HepG2 (cell line): ENCODE measurements around the gene CDC42EP4. TPM values are rescaled to one million over a fixed set of nuclear protein-coding genes. Genes with fewer than 3 reads are reported as not detected.

Experiments
- ARNT2 ChIP-seq: sonication (generic); formaldehyde crosslinking; IDR thresholded peaks from 2 replicates; pipeline ENCODE4 v1.8.0; 2022; ENCODE audit warnings: mild to moderate bottlenecking, low read depth, missing genetic modification reagents, moderate library complexity
- ATM ChIP-seq: fragments of 450-650 bp; IDR thresholded peaks from 2 replicates; pipeline ENCODE4 v1.7.1; 2017; ENCODE audit warnings: mild to moderate bottlenecking, borderline replicate concordance
- CBFB ChIP-seq: sonication (generic); formaldehyde crosslinking; IDR thresholded peaks from 2 replicates; pipeline ENCODE4 v1.4.0; 2020; ENCODE audit warnings: missing genetic modification reagents
- ETV5 ChIP-seq: IDR thresholded peaks from 2 replicates; pipeline ENCODE4 v1.6.1; 2018; ENCODE audit warnings: missing biosample characterization, missing genetic modification reagents, inconsistent platforms, borderline replicate concordance
- GABPB1 ChIP-seq: IDR thresholded peaks from 2 replicates; pipeline ENCODE4 v1.6.1; 2016; ENCODE audit warnings: mild to moderate bottlenecking, missing genetic modification reagents, moderate library complexity, missing compliant biosample characterization
- GLI4 ChIP-seq: sonication (generic); formaldehyde crosslinking; IDR thresholded peaks from 2 replicates; pipeline ENCODE4 v1.5.1; 2020; ENCODE audit warnings: missing genetic modification reagents, mild to moderate bottlenecking, moderate library complexity, borderline replicate concordance
- GPBP1L1 ChIP-seq: sonication (generic); formaldehyde crosslinking; IDR thresholded peaks from 2 replicates; pipeline ENCODE4 v1.5.0; 2020; ENCODE audit warnings: mild to moderate bottlenecking, missing genetic modification reagents
- HNRNPK ChIP-seq: fragments of 200-400 bp; formaldehyde crosslinking; IDR thresholded peaks from 2 replicates; pipeline ENCODE4 v1.6.1; 2018; ENCODE audit warnings: low read length, low read depth, moderate library complexity, mild to moderate bottlenecking; ENCODE audit not compliant: poor library complexity, severe bottlenecking
- IRF2 ChIP-seq: IDR thresholded peaks from 2 replicates; pipeline ENCODE4 v1.6.1; 2018; ENCODE audit warnings: missing genetic modification reagents, missing compliant biosample characterization
- NFRKB ChIP-seq: fragments of 450-650 bp; IDR thresholded peaks from 2 replicates; pipeline ENCODE4 v1.6.1; 2017
- PAX8 ChIP-seq: sonication (generic); formaldehyde crosslinking; IDR thresholded peaks from 2 replicates; pipeline ENCODE4 v1.8.0; 2022; ENCODE audit warnings: mild to moderate bottlenecking, missing genetic modification reagents, borderline replicate concordance
- PBX2 ChIP-seq: IDR thresholded peaks from 2 replicates; pipeline ENCODE4 v1.6.1; 2016; ENCODE audit warnings: control low read depth
- PLSCR1 ChIP-seq: sonication (generic); formaldehyde crosslinking; IDR thresholded peaks from 2 replicates; pipeline ENCODE4 v1.5.0; 2020; ENCODE audit warnings: missing genetic modification reagents, mild to moderate bottlenecking, borderline replicate concordance
- POLR2A ChIP-seq, 2 experiments: IDR thresholded peaks; 2 replicates each; pipeline ENCODE4 v1.6.1; 2011; ENCODE audit warnings: low read depth in 2 of 2, low read length in 2 of 2, mild to moderate bottlenecking in 1 of 2, moderate library complexity in 1 of 2; ENCODE audit not compliant: insufficient read depth in 1 of 2
- SALL1 ChIP-seq: sonication (generic); formaldehyde crosslinking; IDR thresholded peaks from 2 replicates; pipeline ENCODE4 v1.8.0; 2022; ENCODE audit warnings: mild to moderate bottlenecking, missing genetic modification reagents
- SMAD9 ChIP-seq: sonication (generic); formaldehyde crosslinking; IDR thresholded peaks from 2 replicates; pipeline ENCODE4 v1.5.1; 2020; ENCODE audit warnings: mild to moderate bottlenecking, missing genetic modification reagents
- TMF1 ChIP-seq: sonication (generic); formaldehyde crosslinking; IDR thresholded peaks from 2 replicates; pipeline ENCODE4 v1.8.1; 2022; ENCODE audit warnings: low read depth, missing genetic modification reagents
- XRCC5 ChIP-seq: fragments of 200-400 bp; formaldehyde crosslinking; optimal IDR thresholded peaks from 2 replicates; pipeline ENCODE3; 2017; ENCODE audit warnings: mild to moderate bottlenecking, low read length
- ZFP36L1 ChIP-seq: sonication (generic); formaldehyde crosslinking; IDR thresholded peaks from 2 replicates; pipeline ENCODE4 v1.8.0; 2022; ENCODE audit warnings: mild to moderate bottlenecking, missing genetic modification reagents, moderate library complexity
- ZIK1 ChIP-seq: sonication (generic); formaldehyde crosslinking; IDR thresholded peaks from 2 replicates; pipeline ENCODE4 v1.5.0; 2020; ENCODE audit warnings: mild to moderate bottlenecking, low read depth, missing genetic modification reagents, borderline replicate concordance
- ZNF143 ChIP-seq: sonication (generic); formaldehyde crosslinking; IDR thresholded peaks from 2 replicates; pipeline ENCODE4 v1.4.0; 2020; ENCODE audit warnings: missing genetic modification reagents
- ZNF207 ChIP-seq: fragments of 450-650 bp; IDR thresholded peaks from 2 replicates; pipeline ENCODE4 v1.6.1; 2016; ENCODE audit warnings: antibody characterized with exemption, borderline replicate concordance
- ZNF350 ChIP-seq: sonication (generic); formaldehyde crosslinking; IDR thresholded peaks from 2 replicates; pipeline ENCODE4 v1.4.0; 2020; ENCODE audit warnings: mild to moderate bottlenecking, low read depth, missing genetic modification reagents, borderline replicate concordance
- ZNF614 ChIP-seq: IDR thresholded peaks from 2 replicates; pipeline ENCODE4 v1.6.1; 2018; ENCODE audit warnings: missing biosample characterization, missing genetic modification reagents, inconsistent platforms, borderline replicate concordance
- ZNF616 ChIP-seq: sonication (generic); formaldehyde crosslinking; IDR thresholded peaks from 2 replicates; pipeline ENCODE4 v1.5.0; 2020; ENCODE audit warnings: low read depth, mild to moderate bottlenecking, missing genetic modification reagents
- ZNF644 ChIP-seq: IDR thresholded peaks from 2 replicates; pipeline ENCODE4 v1.6.1; 2016; ENCODE audit warnings: low read depth
- ZNF746 ChIP-seq: sonication (generic); formaldehyde crosslinking; IDR thresholded peaks from 2 replicates; pipeline ENCODE4 v1.8.0; 2022; ENCODE audit warnings: mild to moderate bottlenecking, missing genetic modification reagents
- ZNF761 ChIP-seq: sonication (generic); formaldehyde crosslinking; conservative IDR thresholded peaks from 2 replicates; pipeline ENCODE4 v1.4.0; 2020; ENCODE audit warnings: mild to moderate bottlenecking, missing genetic modification reagents
- ZNF772 ChIP-seq: sonication (generic); formaldehyde crosslinking; IDR thresholded peaks from 2 replicates; pipeline ENCODE4 v1.5.0; 2020; ENCODE audit warnings: mild to moderate bottlenecking, missing genetic modification reagents
- ZNF773 ChIP-seq: sonication (generic); formaldehyde crosslinking; IDR thresholded peaks from 2 replicates; pipeline ENCODE4 v1.4.0; 2020; ENCODE audit warnings: missing genetic modification reagents, borderline replicate concordance
- polyA plus RNA-seq, 8 experiments: library from polyadenylated mRNA; depleted of rRNA in 3 of 8; stranded (reverse) in 7 of 8; unstranded in 1 of 8; fragments of >200 nt; fragmentation: Illumina TruSeq in 4 of 8; extraction: Trizol in 4 of 8; gene quantifications; 2 replicates each; pipeline versions ENCODE4 v1.2.1 to v1.2.3, GENCODE V29; 2011 to 2016; ENCODE audit warnings: low read depth in 4 of 8, missing spikeins in 1 of 8, mixed read lengths in 1 of 8; ENCODE audit not compliant: insufficient read depth in 1 of 8
- total RNA-seq, 5 experiments: library from RNA; depleted of rRNA; stranded (reverse); fragments of >200 nt; fragmentation: Illumina TruSeq; extraction: Trizol; gene quantifications; 2 replicates each; pipeline ENCODE4 v1.2.3, GENCODE V29; 2016; ENCODE audit warnings: low read depth in 1 of 5

CDC42EP4 gene
- total and polyA plus RNA-seq, 2 of the 13 experiments (the other 11 are each of a cell fraction or from before 2014, with no cell fraction given) = 19.0 to 54.0 TPM

- no peak for TF ChIP-seq GPBP1L1
- TF ChIP-seq PAX8 = no peak
- no peak for TF ChIP-seq XRCC5
- TF ChIP-seq ETV5 = peak; percentile 50; the same call in 1 of the 2 replicates
- TF ChIP-seq ZNF350 (CRISPR knock-in tag) = peak; percentile 87
- peak; percentile 56 for TF ChIP-seq ZNF644 (CRISPR knock-in tag)
- TF ChIP-seq SALL1 (CRISPR knock-in tag) = peak; percentile 84
- 0 out of 2 replicates have a peak, but pooled peaks have one; percentile 12 for TF ChIP-seq PBX2 (CRISPR knock-in tag)
- TF ChIP-seq ZNF614 (CRISPR knock-in tag) = no peak
- TF ChIP-seq CBFB (CRISPR knock-in tag) = 0 out of 2 replicates have a peak, but pooled peaks have one; percentile 24
- no peak for TF ChIP-seq SMAD9 (CRISPR knock-in tag)
- no peak for TF ChIP-seq TMF1 (CRISPR knock-in tag)
- TF ChIP-seq ZNF761 (CRISPR knock-in tag) = peak; percentile 61
- no peak for TF ChIP-seq ZNF143 (CRISPR knock-in tag)
- peak; percentile 16 for TF ChIP-seq ZNF772 (CRISPR knock-in tag)
- TF ChIP-seq ZNF773 = no peak
- 0 out of 4 replicates have a peak, but pooled peaks of 1 of the 2 experiments have one; percentile 39 for TF ChIP-seq POLR2A (IDR thresholded peaks at IDR 0.05; ENCODE audit: insufficient read depth in 1 of 2, low read depth in 2 of 2, low read length in 2 of 2)
- TF ChIP-seq HNRNPK = no peak
- no peak for TF ChIP-seq GLI4 (CRISPR knock-in tag)
- TF ChIP-seq IRF2 (CRISPR knock-in tag) = peak; percentile 85
- no peak for TF ChIP-seq PLSCR1 (CRISPR knock-in tag)
- TF ChIP-seq GABPB1 (CRISPR knock-in tag) = peak; percentile 47
- no peak for TF ChIP-seq ZNF616
- no peak for TF ChIP-seq ZFP36L1
- TF ChIP-seq ZNF207 = no peak
- peak; percentile 68; the same call in 1 of the 2 replicates for TF ChIP-seq ARNT2 (CRISPR knock-in tag)
- TF ChIP-seq ZNF746 (CRISPR knock-in tag) = peak; percentile 96
- peak; percentile 73; the same call in 1 of the 2 replicates for TF ChIP-seq ZIK1 (CRISPR knock-in tag)
- TF ChIP-seq ATM = no peak
- TF ChIP-seq NFRKB = no peak
These were observed 3.6 kb downstream of the CDC42EP4 start (continued) for GRCh38 chr17:73308017-73308823.
